Retinal pigment epithelial cell (primary cell): ENCODE measurements around the gene MRPS25.

ENCODE experiments used
- DNase-seq: peaks from one replicate; pipeline ENCODE4 v3.0.0-alpha.2; 2010; ENCODE audit warnings: low read depth
- H3K4me3 ChIP-seq: 2 replicates; pipeline ENCODE4 v1.5.1; 2011; ENCODE audit warnings: mild to moderate bottlenecking, low read length, control low read depth, moderate library complexity
- CTCF ChIP-seq: conservative IDR thresholded peaks from 2 replicates; pipeline ENCODE4 v1.5.1; 2011; ENCODE audit warnings: low read depth, low read length, control low read depth, inconsistent platforms

The MRPS25 gene

GRCh38 chr3:15032650-15033049 is 32.5 kb downstream of the MRPS25 start:
- H3K4me3 ChIP-seq = no peak overlapping the region
- no peak for TF ChIP-seq CTCF
- no peak for DNase-seq

- DNase-seq = no peak
- H3K4me3 ChIP-seq = no peak overlapping the region
- TF ChIP-seq CTCF = no peak
Observed at GRCh38 chr3:15029625-15030024, 35.5 kb downstream of the MRPS25 start.

GRCh38 chr3:15023719-15024118 is 41.4 kb downstream of the MRPS25 start:
- H3K4me3 ChIP-seq = no peak overlapping the region
- TF ChIP-seq CTCF = no peak
- DNase-seq = no peak

- DNase-seq = no peak
- TF ChIP-seq CTCF = no peak
- H3K4me3 ChIP-seq = no peak overlapping the region
Observed at GRCh38 chr3:15023249-15023648, 41.9 kb downstream of the MRPS25 start.

GRCh38 chr3:15017191-15017590 is 47.9 kb downstream of the MRPS25 start:
- DNase-seq = no peak
- H3K4me3 ChIP-seq = no peak overlapping the region
- no peak for TF ChIP-seq CTCF

GRCh38 chr3:15015456-15015855 is 49.7 kb downstream of the MRPS25 start:
- H3K4me3 ChIP-seq = no peak overlapping the region

More at GRCh38 chr3:15015456-15015855, 49.7 kb downstream of the MRPS25 start:
- no peak for TF ChIP-seq CTCF
- DNase-seq = no peak
